Renal cortex interstitium (tissue), 11 donors: ENCODE results near the gene NRROS. TPM values are rescaled to one million over a fixed set of nuclear protein-coding genes. Genes with fewer than 3 reads are reported as not detected.

Source experiments
- DNase-seq, 11 donors: peaks; one replicate each; pipeline ENCODE4 v3.0.0-alpha.2; 2013; ENCODE audit warnings: low read depth in 9 of 11, low spot score in 4 of 11; ENCODE audit errors: extremely low read depth in 1 of 11
- polyA plus RNA-seq, 3 donors: library from polyadenylated mRNA; unstranded; fragments of 120-200 nt; gene quantifications; one replicate each; pipeline ENCODE4 v1.2.1, GENCODE V29; 2013; ENCODE audit not compliant: insufficient read length in 3 of 3

Gene NRROS
- polyA plus RNA-seq, 3 donors: 3.0 to 4.5 (median 3.2) TPM

- DNase-seq: no peak
These were observed 23.4 kb downstream of the NRROS start for GRCh38 chr3:196662711-196663571.

- DNase-seq: no peak
These were observed 26.7 kb downstream of the NRROS start for GRCh38 chr3:196666001-196666867.

- DNase-seq: no peak
These were observed 27.7 kb downstream of the NRROS start for GRCh38 chr3:196667056-196667825.

GRCh38 chr3:196670339-196670738 is 30.8 kb downstream of the NRROS start:
- no peak for DNase-seq

GRCh38 chr3:196673632-196674031 is 34.1 kb downstream of the NRROS start:
- no peak for DNase-seq

- DNase-seq: no peak
These were observed 37.9 kb downstream of the NRROS start for GRCh38 chr3:196677353-196677752.

- DNase-seq: no peak
These were observed 38.4 kb downstream of the NRROS start for GRCh38 chr3:196677931-196678330.

- peak in 10 of 11 donors; percentile 17 to 62 (median 51) for DNase-seq
These were observed 45.3 kb downstream of the NRROS start for GRCh38 chr3:196684548-196685407.

- no peak for DNase-seq
These were observed 46.9 kb downstream of the NRROS start for GRCh38 chr3:196686436-196686835.

GRCh38 chr3:196688349-196688748 is 48.9 kb downstream of the NRROS start:
- DNase-seq: no peak

- no peak for DNase-seq
These were observed 50.6 kb downstream of the NRROS start for GRCh38 chr3:196689941-196690660.

- no peak for DNase-seq
These were observed 51.9 kb downstream of the NRROS start for GRCh38 chr3:196691386-196691785.

- DNase-seq: no peak
These were observed 54.7 kb downstream of the NRROS start for GRCh38 chr3:196694202-196694638.

GRCh38 chr3:196694941-196695848 is 55.7 kb downstream of the NRROS start:
- no peak for DNase-seq

- no peak for DNase-seq
These were observed 56.3 kb downstream of the NRROS start for GRCh38 chr3:196695849-196696226.

GRCh38 chr3:196697270-196697669 is 57.8 kb downstream of the NRROS start:
- no peak for DNase-seq

- no peak for DNase-seq
These were observed 60.3 kb downstream of the NRROS start for GRCh38 chr3:196699749-196700148.
